WTC11 (cell line): Measurements from ENCODE around the gene IQSEC1. TPM values are rescaled to one million over a fixed set of nuclear protein-coding genes. Genes with fewer than 3 reads are reported as not detected.

ENCODE experiments used
- ATAC-seq: fragments of 200-7000 bp; cut with Tn5 transposase; 2 replicates; pipeline ENCODE4 v1.10.0; 2021; ENCODE audit warnings: mild to moderate bottlenecking, moderate library complexity
- CTCF ChIA-PET: fragments of 300-600 bp; sonication (Branson Sonifier 250); formaldehyde crosslinking; loops from one replicate; lab custom pipeline; 2021; ENCODE audit warnings: antibody characterized with exemption; lab: Charles Lee
- POLR2A ChIA-PET: fragments of 350-600 bp; sonication (Branson Sonifier 250); formaldehyde crosslinking; loops from one replicate; lab custom pipeline; 2021; ENCODE audit warnings: antibody characterized with exemption; lab: Charles Lee
- DNase-seq: peaks from one replicate; pipeline ENCODE4 v3.0.0; 2021; ENCODE audit warnings: low spot score
- H3K27ac Mint-ChIP-seq: 2 replicates; pipeline ENCODE4 v1.8.0; 2021; ENCODE audit warnings: mixed read lengths
- H3K27me3 Mint-ChIP-seq: 2 replicates; pipeline ENCODE4 v1.8.0; 2021; ENCODE audit warnings: low read depth, mild to moderate bottlenecking, moderate library complexity, mixed read lengths
- H3K36me3 Mint-ChIP-seq: 2 replicates; pipeline ENCODE4 v1.8.0; 2021; ENCODE audit warnings: mixed read lengths
- H3K4me1 Mint-ChIP-seq: 2 replicates; pipeline ENCODE4 v1.8.0; 2022; ENCODE audit warnings: mixed read lengths
- H3K4me3 Mint-ChIP-seq: 2 replicates; pipeline ENCODE4 v1.8.0; 2021; ENCODE audit warnings: mild to moderate bottlenecking, moderate library complexity, mixed read lengths
- H3K9me3 Mint-ChIP-seq: 2 replicates; pipeline ENCODE4 v1.8.0; 2021; ENCODE audit warnings: mixed read lengths
- AFF4 ChIP-seq: sonication (generic); formaldehyde crosslinking; IDR thresholded peaks from 2 replicates; pipeline ENCODE4 v1.8.1; 2023; ENCODE audit warnings: mild to moderate bottlenecking, missing genetic modification reagents, borderline replicate concordance
- ATF1 ChIP-seq: sonication (generic); formaldehyde crosslinking; IDR thresholded peaks from 2 replicates; pipeline ENCODE4 v1.8.1; 2023; ENCODE audit warnings: mild to moderate bottlenecking, moderate library complexity, missing genetic modification reagents
- CREB1 ChIP-seq: sonication (generic); formaldehyde crosslinking; IDR thresholded peaks from 2 replicates; pipeline ENCODE4 v1.8.0; 2023; ENCODE audit warnings: mild to moderate bottlenecking, missing genetic modification reagents
- ELF4 ChIP-seq: sonication (generic); formaldehyde crosslinking; IDR thresholded peaks from 2 replicates; pipeline ENCODE4 v1.8.1; 2022; ENCODE audit warnings: low read depth, mild to moderate bottlenecking, moderate library complexity, missing genetic modification reagents
- ERG ChIP-seq: fragments of 250-450 bp; sonication (Bioruptor Pico); IDR thresholded peaks from 2 replicates; pipeline ENCODE4 v1.8.0; 2021; ENCODE audit warnings: mild to moderate bottlenecking
- FOXJ3 ChIP-seq: sonication (generic); formaldehyde crosslinking; IDR thresholded peaks from 2 replicates; pipeline ENCODE4 v1.9.0; 2021; ENCODE audit warnings: missing genetic modification reagents, mild to moderate bottlenecking, borderline replicate concordance
- FOXK1 ChIP-seq: sonication (generic); formaldehyde crosslinking; IDR thresholded peaks from 2 replicates; pipeline ENCODE4 v1.8.0; 2022; ENCODE audit warnings: mild to moderate bottlenecking, moderate library complexity, missing genetic modification reagents
- GRHL2 ChIP-seq: fragments of 250-450 bp; sonication (Bioruptor Pico); IDR thresholded peaks from 2 replicates; pipeline ENCODE4 v1.8.0; 2022; ENCODE audit warnings: mild to moderate bottlenecking, moderate library complexity; ENCODE audit not compliant: insufficient replicate concordance, severe bottlenecking
- KAT7 ChIP-seq: sonication (generic); formaldehyde crosslinking; IDR thresholded peaks from 2 replicates; pipeline ENCODE4 v1.8.1; 2023; ENCODE audit warnings: missing genetic modification reagents, mild to moderate bottlenecking, borderline replicate concordance
- NR3C1 ChIP-seq: sonication (generic); formaldehyde crosslinking; conservative IDR thresholded peaks from 2 replicates; pipeline ENCODE4 v1.8.1; 2023; ENCODE audit warnings: low read depth, mild to moderate bottlenecking, missing genetic modification reagents
- ZNF121 ChIP-seq: sonication (generic); formaldehyde crosslinking; IDR thresholded peaks from 2 replicates; pipeline ENCODE4 v1.8.0; 2023; ENCODE audit warnings: missing genetic modification reagents
- ZNF425 ChIP-seq: fragments of 250-450 bp; sonication (Bioruptor Pico); conservative IDR thresholded peaks from 2 replicates; pipeline ENCODE4 v1.9.0; 2021; ENCODE audit warnings: mild to moderate bottlenecking
- ZNF512 ChIP-seq: sonication (generic); formaldehyde crosslinking; IDR thresholded peaks from 2 replicates; pipeline ENCODE4 v1.8.1; 2022; ENCODE audit warnings: missing genetic modification reagents, borderline replicate concordance
- ZNF671 ChIP-seq: fragments of 250-450 bp; sonication (Bioruptor Pico); IDR thresholded peaks from 2 replicates; pipeline ENCODE4 v1.8.0; 2021; ENCODE audit warnings: mild to moderate bottlenecking
- total RNA-seq: library from RNA; stranded (reverse); gene quantifications from 3 replicates; pipeline ENCODE4 v1.2.3, GENCODE V29; 2021
- TF ChIP-seq, protein P1 (sequence below): sonication (generic); formaldehyde crosslinking; IDR thresholded peaks from 2 replicates; pipeline ENCODE4 v1.8.0; 2023; ENCODE audit warnings: mild to moderate bottlenecking, missing genetic modification reagents
- TF ChIP-seq, protein P2 (sequence below): sonication (generic); formaldehyde crosslinking; IDR thresholded peaks from 2 replicates; pipeline ENCODE4 v1.8.1; 2023; ENCODE audit warnings: mild to moderate bottlenecking, missing genetic modification reagents

IQSEC1 gene
- total RNA-seq, 1 experiment from 2014 or later = 35.0 TPM

DNA sequence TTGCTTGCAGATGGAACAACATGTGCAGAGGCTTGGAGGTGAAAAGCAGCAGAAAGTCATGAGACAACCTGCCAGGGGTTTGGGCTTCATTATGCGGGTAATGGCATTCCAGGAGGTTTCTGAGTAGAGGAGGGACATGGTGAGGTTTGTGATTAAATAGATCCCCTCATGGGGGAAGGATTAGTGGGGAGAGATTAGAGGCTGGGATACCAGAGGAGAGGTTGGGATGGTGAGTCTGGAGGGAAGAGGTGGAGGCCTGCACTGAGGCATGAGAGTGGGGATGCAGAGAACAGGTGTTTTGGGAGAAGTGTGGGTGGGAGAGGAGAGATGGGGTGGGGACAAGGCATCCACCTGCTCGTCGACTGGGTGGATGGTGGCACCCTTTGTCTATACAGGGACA is 6.8 kb upstream of the IQSEC1 start:
- POLR2A ChIA-PET = no interaction called here
- no peak for DNase-seq
- no peaks in the 10 kb centered on the region for H3K9me3 Mint-ChIP-seq

GRCh38 chr3:13079510-13079909 is 6.3 kb upstream of the IQSEC1 start:
- H3K27me3 Mint-ChIP-seq = peaks cover 14% of the 10 kb centered on the region
- TF ChIP-seq, protein P1, sequence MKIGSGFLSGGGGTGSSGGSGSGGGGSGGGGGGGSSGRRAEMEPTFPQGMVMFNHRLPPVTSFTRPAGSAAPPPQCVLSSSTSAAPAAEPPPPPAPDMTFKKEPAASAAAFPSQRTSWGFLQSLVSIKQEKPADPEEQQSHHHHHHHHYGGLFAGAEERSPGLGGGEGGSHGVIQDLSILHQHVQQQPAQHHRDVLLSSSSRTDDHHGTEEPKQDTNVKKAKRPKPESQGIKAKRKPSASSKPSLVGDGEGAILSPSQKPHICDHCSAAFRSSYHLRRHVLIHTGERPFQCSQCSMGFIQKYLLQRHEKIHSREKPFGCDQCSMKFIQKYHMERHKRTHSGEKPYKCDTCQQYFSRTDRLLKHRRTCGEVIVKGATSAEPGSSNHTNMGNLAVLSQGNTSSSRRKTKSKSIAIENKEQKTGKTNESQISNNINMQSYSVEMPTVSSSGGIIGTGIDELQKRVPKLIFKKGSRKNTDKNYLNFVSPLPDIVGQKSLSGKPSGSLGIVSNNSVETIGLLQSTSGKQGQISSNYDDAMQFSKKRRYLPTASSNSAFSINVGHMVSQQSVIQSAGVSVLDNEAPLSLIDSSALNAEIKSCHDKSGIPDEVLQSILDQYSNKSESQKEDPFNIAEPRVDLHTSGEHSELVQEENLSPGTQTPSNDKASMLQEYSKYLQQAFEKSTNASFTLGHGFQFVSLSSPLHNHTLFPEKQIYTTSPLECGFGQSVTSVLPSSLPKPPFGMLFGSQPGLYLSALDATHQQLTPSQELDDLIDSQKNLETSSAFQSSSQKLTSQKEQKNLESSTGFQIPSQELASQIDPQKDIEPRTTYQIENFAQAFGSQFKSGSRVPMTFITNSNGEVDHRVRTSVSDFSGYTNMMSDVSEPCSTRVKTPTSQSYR = no peak
- TF ChIP-seq AFF4 (no peak), ZNF121 (no peak)
- TF ChIP-seq, protein P2, sequence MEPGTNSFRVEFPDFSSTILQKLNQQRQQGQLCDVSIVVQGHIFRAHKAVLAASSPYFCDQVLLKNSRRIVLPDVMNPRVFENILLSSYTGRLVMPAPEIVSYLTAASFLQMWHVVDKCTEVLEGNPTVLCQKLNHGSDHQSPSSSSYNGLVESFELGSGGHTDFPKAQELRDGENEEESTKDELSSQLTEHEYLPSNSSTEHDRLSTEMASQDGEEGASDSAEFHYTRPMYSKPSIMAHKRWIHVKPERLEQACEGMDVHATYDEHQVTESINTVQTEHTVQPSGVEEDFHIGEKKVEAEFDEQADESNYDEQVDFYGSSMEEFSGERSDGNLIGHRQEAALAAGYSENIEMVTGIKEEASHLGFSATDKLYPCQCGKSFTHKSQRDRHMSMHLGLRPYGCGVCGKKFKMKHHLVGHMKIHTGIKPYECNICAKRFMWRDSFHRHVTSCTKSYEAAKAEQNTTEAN (CRISPR knock-in tag) = no peak
- H3K4me1 Mint-ChIP-seq = no peaks in the 10 kb centered on the region
- no peaks in the 10 kb centered on the region for H3K36me3 Mint-ChIP-seq
- DNase-seq (no peak), ATAC-seq (no peak)
- no peaks in the 10 kb centered on the region for H3K9me3 Mint-ChIP-seq
- H3K27ac Mint-ChIP-seq = no peak overlapping the region
- CTCF ChIA-PET = interaction anchor here (0.6 kb wide), 1 partner anchor 13 kb away, joined by 3 read pairs; no protein-coding TSS in a partner anchor
- no peak overlapping the region for H3K4me3 Mint-ChIP-seq
- POLR2A ChIA-PET = no interaction called here

More for the DNA sequence above, 6.8 kb upstream of the IQSEC1 start:
- H3K4me1 Mint-ChIP-seq = no peaks in the 10 kb centered on the region
- no peak overlapping the region for H3K4me3 Mint-ChIP-seq
- no peaks in the 10 kb centered on the region for H3K36me3 Mint-ChIP-seq
- peaks cover 9% of the 10 kb centered on the region for H3K27me3 Mint-ChIP-seq
- no peak for TF ChIP-seq ZNF671 (CRISPR knock-in tag)
- TF ChIP-seq FOXJ3 (CRISPR knock-in tag) = no peak
- TF ChIP-seq ZNF512 (CRISPR knock-in tag) = no peak
- TF ChIP-seq ELF4 = no peak
- no peak for TF ChIP-seq ERG (CRISPR knock-in tag)
- TF ChIP-seq ATF1 (CRISPR knock-in tag) = no peak
- TF ChIP-seq, all 79 proteins: peak for 0
- CTCF ChIA-PET = interaction anchor here (0.6 to 4.5 kb wide), 2 partner anchors 12 kb away, joined by 3 to 38 read pairs; no protein-coding TSS in a partner anchor
- ATAC-seq = no peak
- no peak overlapping the region for H3K27ac Mint-ChIP-seq

- H3K27me3 Mint-ChIP-seq = peaks cover 18% of the 10 kb centered on the region
- no peak for ATAC-seq
- TF ChIP-seq, protein P2 (CRISPR knock-in tag) = no peak
- TF ChIP-seq NR3C1 (CRISPR knock-in tag) = no peak
- TF ChIP-seq FOXK1 (CRISPR knock-in tag) = no peak
- TF ChIP-seq ZNF425 = no peak
- TF ChIP-seq KAT7 (CRISPR knock-in tag) = no peak
- no peak for TF ChIP-seq GRHL2 (CRISPR knock-in tag)
- no peak for TF ChIP-seq CREB1 (CRISPR knock-in tag)
Observed at GRCh38 chr3:13079051-13079450, 5.8 kb upstream of the IQSEC1 start.

More at GRCh38 chr3:13079051-13079450, 5.8 kb upstream of the IQSEC1 start:
- H3K27ac Mint-ChIP-seq = no peak overlapping the region
- no peak overlapping the region for H3K4me3 Mint-ChIP-seq
- DNase-seq = no peak
- no peaks in the 10 kb centered on the region for H3K36me3 Mint-ChIP-seq
- H3K4me1 Mint-ChIP-seq = peaks cover under 1% of the 10 kb centered on the region; the same call in 1 of the 2 replicates
- no peaks in the 10 kb centered on the region for H3K9me3 Mint-ChIP-seq
- POLR2A ChIA-PET = no interaction called here
- CTCF ChIA-PET = interaction anchor here (1.7 kb wide), 1 partner anchor 13 kb away, joined by 5 read pairs; no protein-coding TSS in a partner anchor
